ENCODE data around the gene C1orf21. TPM values are rescaled to one million over a fixed set of nuclear protein-coding genes. Genes with fewer than 3 reads are reported as not detected.

The C1orf21 gene
- polyA plus RNA-seq, 3 donors = 0.23 to 1.1 (median 0.28) TPM

- no peak overlapping the region for H3K9ac ChIP-seq (ENCODE audit: insufficient read depth, low read length, poor library complexity, severe bottlenecking)
- H3K4me2 ChIP-seq (replicated peaks; ENCODE audit: extremely low read depth, low read length, poor library complexity, severe bottlenecking) = no peak overlapping the region
- H3K27ac ChIP-seq (ENCODE audit: low read depth in 1 of 2, low read length in 2 of 2) = no peak overlapping the region
- no peak overlapping the region for H3K27ac Mint-ChIP-seq
- no peaks in the 10 kb centered on the region for H3K27me3 ChIP-seq (ENCODE audit: control insufficient read depth in 2 of 2, insufficient read depth in 2 of 2, low read length in 2 of 2)
- H3K9me3 Mint-ChIP-seq = no peaks in the 10 kb centered on the region
- TF ChIP-seq CTCF (IDR thresholded peaks at IDR 0.05) = no peak
- DNase-seq = no peak
- H3K4me3 ChIP-seq (replicated peaks in 1 of 3; ENCODE audit: low read depth in 2 of 3, low read length in 3 of 3) = no peak overlapping the region
- peaks cover 3% of the 10 kb centered on the region for H3K4me1 Mint-ChIP-seq
- no peaks in the 10 kb centered on the region for H3K79me2 ChIP-seq (ENCODE audit: insufficient read depth, low read length)
- no peak overlapping the region for H3K4me3 Mint-ChIP-seq
- no CpG with 5 or more reads among the region's 2 CpGs for WGBS (ENCODE audit: insufficient coverage)
- intact Hi-C loops (cut with micrococcal nuclease) = no loop called here
- peaks cover 0 to 2% (median 0%) of the 10 kb centered on the region in 3 donors for H3K27me3 Mint-ChIP-seq (ENCODE audit: low read depth in 3 of 3)
- H3K9me3 ChIP-seq (replicated peaks in 1 of 2; ENCODE audit: control insufficient read depth in 1 of 2, insufficient read depth in 1 of 2, low read length in 2 of 2) = no peaks in the 10 kb centered on the region
- no peaks in the 10 kb centered on the region for H4K20me1 ChIP-seq (ENCODE audit: insufficient read depth, low read length)
- H3K36me3 Mint-ChIP-seq = no peaks in the 10 kb centered on the region
- H3K36me3 ChIP-seq (replicated peaks in 1 of 2; ENCODE audit: control insufficient read depth in 1 of 2, insufficient read depth in 2 of 2, low read length in 2 of 2) = no peaks in the 10 kb centered on the region
- H2AFZ ChIP-seq (ENCODE audit: insufficient read depth, low read depth, low read length, poor library complexity, severe bottlenecking) = no peak overlapping the region
- H3K4me1 ChIP-seq (ENCODE audit: control insufficient read depth in 1 of 2, insufficient read depth in 2 of 2, low read length in 2 of 2) = no peaks in the 10 kb centered on the region
These were observed 271.2 kb downstream of the C1orf21 start for GRCh38 chr1:184658055-184658454.

- Histone ChIP-seq H3K4me1 (ENCODE audit: control insufficient read depth in 1 of 2, insufficient read depth in 2 of 2, low read length in 2 of 2) (peaks cover 9% of the 10 kb centered on the region in 2 donors), H3K79me2 (ENCODE audit: insufficient read depth, low read length) (no peaks in the 10 kb centered on the region), H4K20me1 (ENCODE audit: insufficient read depth, low read length) (no peaks in the 10 kb centered on the region), H2AFZ (ENCODE audit: insufficient read depth, low read depth, low read length, poor library complexity, severe bottlenecking) (peak overlapping the region; percentile 23), H3K9ac (ENCODE audit: insufficient read depth, low read length, poor library complexity, severe bottlenecking) (no peak overlapping the region), H3K4me3 (replicated peaks in 1 of 3; ENCODE audit: low read depth in 2 of 3, low read length in 3 of 3) (no peak overlapping the region), H3K27me3 (ENCODE audit: control insufficient read depth in 2 of 2, insufficient read depth in 2 of 2, low read length in 2 of 2) (no peaks in the 10 kb centered on the region), H3K27ac (ENCODE audit: low read depth in 1 of 2, low read length in 2 of 2) (no peak overlapping the region), H3K9me3 (replicated peaks in 1 of 2; ENCODE audit: control insufficient read depth in 1 of 2, insufficient read depth in 1 of 2, low read length in 2 of 2) (no peaks in the 10 kb centered on the region), H3K4me2 (replicated peaks; ENCODE audit: extremely low read depth, low read length, poor library complexity, severe bottlenecking) (no peak overlapping the region), H3K36me3 (replicated peaks in 1 of 2; ENCODE audit: control insufficient read depth in 1 of 2, insufficient read depth in 2 of 2, low read length in 2 of 2) (no peaks in the 10 kb centered on the region)
- DNase-seq = no peak
- WGBS (ENCODE audit: insufficient coverage) = 100% methylated on average over 2 of the region's 2 CpGs
- peaks cover 0 to 7% (median 3%) of the 10 kb centered on the region in 3 donors for H3K27me3 Mint-ChIP-seq (ENCODE audit: low read depth in 3 of 3)
- no peak overlapping the region for H3K27ac Mint-ChIP-seq
- H3K4me1 Mint-ChIP-seq = peaks cover 11% of the 10 kb centered on the region
- H3K36me3 Mint-ChIP-seq = no peaks in the 10 kb centered on the region
- no peak for TF ChIP-seq CTCF (IDR thresholded peaks at IDR 0.05)
- intact Hi-C loops (cut with micrococcal nuclease) = loop anchor here in 1 of 2 donors (5.0 to 10.0 kb wide), 2 partner anchors 436 to 583 kb away; no protein-coding TSS in a partner anchor
- H3K4me3 Mint-ChIP-seq = no peak overlapping the region
- no peaks in the 10 kb centered on the region for H3K9me3 Mint-ChIP-seq
These were observed 273.8 kb downstream of the C1orf21 start for GRCh38 chr1:184660462-184661191.
